ENCODE measurements around the gene BTG1. TPM values are rescaled to one million over a fixed set of nuclear protein-coding genes. Genes with fewer than 3 reads are reported as not detected.

The BTG1 gene
- total RNA-seq, result 539 TPM

- H3K27me3 ChIP-seq (ENCODE audit: insufficient read depth, low read length), result no peaks in the 10 kb centered on the region
- peak within 1 kb of the TSS; percentile 96 for H3K4me3 ChIP-seq (ENCODE audit: low read length)
- H3K9me3 ChIP-seq (ENCODE audit: low read depth, low read length), result no peaks in the 10 kb centered on the region
- peaks cover 26% of the 10 kb centered on the region for H3K4me1 ChIP-seq (ENCODE audit: insufficient read depth, low read length)
These were observed at the start of gene BTG1 for GRCh38 chr12:92145731-92146496. Gene BTG1 (minus strand): TSS chr12:92145846. CDS start chr12:92145535, 311 bp downstream.

GRCh38 chr12:92194561-92194960 is 48.9 kb upstream of the BTG1 start:
- Histone ChIP-seq H3K4me3 (ENCODE audit: low read length) (no peak overlapping the region), H3K9me3 (ENCODE audit: low read depth, low read length) (peaks cover 7% of the 10 kb centered on the region), H3K27me3 (ENCODE audit: insufficient read depth, low read length) (no peaks in the 10 kb centered on the region), H3K4me1 (ENCODE audit: insufficient read depth, low read length) (peaks cover 16% of the 10 kb centered on the region)

GRCh38 chr12:92193846-92194245 is 48.2 kb upstream of the BTG1 start:
- Histone ChIP-seq H3K9me3 (ENCODE audit: low read depth, low read length) (peaks cover 7% of the 10 kb centered on the region), H3K4me3 (ENCODE audit: low read length) (no peak overlapping the region), H3K4me1 (ENCODE audit: insufficient read depth, low read length) (peaks cover 16% of the 10 kb centered on the region), H3K27me3 (ENCODE audit: insufficient read depth, low read length) (no peaks in the 10 kb centered on the region)

GRCh38 chr12:92193063-92193462 is 47.4 kb upstream of the BTG1 start:
- H3K9me3 ChIP-seq (ENCODE audit: low read depth, low read length), result peaks cover 7% of the 10 kb centered on the region
- H3K4me3 ChIP-seq (ENCODE audit: low read length), result no peak overlapping the region
- H3K27me3 ChIP-seq (ENCODE audit: insufficient read depth, low read length), result no peaks in the 10 kb centered on the region
- H3K4me1 ChIP-seq (ENCODE audit: insufficient read depth, low read length), result peaks cover 16% of the 10 kb centered on the region

- Histone ChIP-seq H3K9me3 (ENCODE audit: low read depth, low read length) (peaks cover 7% of the 10 kb centered on the region), H3K4me1 (ENCODE audit: insufficient read depth, low read length) (peaks cover 16% of the 10 kb centered on the region), H3K4me3 (ENCODE audit: low read length) (no peak overlapping the region), H3K27me3 (ENCODE audit: insufficient read depth, low read length) (no peaks in the 10 kb centered on the region)
These were observed 46.7 kb upstream of the BTG1 start for GRCh38 chr12:92192360-92192759.

GRCh38 chr12:92191061-92191460 is 45.4 kb upstream of the BTG1 start:
- Histone ChIP-seq H3K4me1 (ENCODE audit: insufficient read depth, low read length) (peaks cover 23% of the 10 kb centered on the region), H3K9me3 (ENCODE audit: low read depth, low read length) (no peaks in the 10 kb centered on the region), H3K27me3 (ENCODE audit: insufficient read depth, low read length) (no peaks in the 10 kb centered on the region), H3K4me3 (ENCODE audit: low read length) (no peak overlapping the region)

- Histone ChIP-seq H3K9me3 (ENCODE audit: low read depth, low read length) (no peaks in the 10 kb centered on the region), H3K27me3 (ENCODE audit: insufficient read depth, low read length) (no peaks in the 10 kb centered on the region), H3K4me3 (ENCODE audit: low read length) (no peak overlapping the region), H3K4me1 (ENCODE audit: insufficient read depth, low read length) (peaks cover 33% of the 10 kb centered on the region)
These were observed 43.0 kb upstream of the BTG1 start for GRCh38 chr12:92188517-92189188.

GRCh38 chr12:92186038-92186470 is 40.4 kb upstream of the BTG1 start:
- Histone ChIP-seq H3K27me3 (ENCODE audit: insufficient read depth, low read length) (no peaks in the 10 kb centered on the region), H3K4me3 (ENCODE audit: low read length) (no peak overlapping the region), H3K9me3 (ENCODE audit: low read depth, low read length) (no peaks in the 10 kb centered on the region), H3K4me1 (ENCODE audit: insufficient read depth, low read length) (peaks cover 25% of the 10 kb centered on the region)

- no peaks in the 10 kb centered on the region for H3K27me3 ChIP-seq (ENCODE audit: insufficient read depth, low read length)
- no peak overlapping the region for H3K4me3 ChIP-seq (ENCODE audit: low read length)
- H3K4me1 ChIP-seq (ENCODE audit: insufficient read depth, low read length), result peaks cover 17% of the 10 kb centered on the region
- H3K9me3 ChIP-seq (ENCODE audit: low read depth, low read length), result no peaks in the 10 kb centered on the region
These were observed 39.4 kb upstream of the BTG1 start for GRCh38 chr12:92185052-92185451.

GRCh38 chr12:92183575-92183974 is 37.9 kb upstream of the BTG1 start:
- Histone ChIP-seq H3K4me1 (ENCODE audit: insufficient read depth, low read length) (peaks cover 17% of the 10 kb centered on the region), H3K9me3 (ENCODE audit: low read depth, low read length) (no peaks in the 10 kb centered on the region), H3K27me3 (ENCODE audit: insufficient read depth, low read length) (no peaks in the 10 kb centered on the region), H3K4me3 (ENCODE audit: low read length) (no peak overlapping the region)

GRCh38 chr12:92178340-92178739 is 32.7 kb upstream of the BTG1 start:
- H3K4me1 ChIP-seq (ENCODE audit: insufficient read depth, low read length), result no peaks in the 10 kb centered on the region
- no peaks in the 10 kb centered on the region for H3K27me3 ChIP-seq (ENCODE audit: insufficient read depth, low read length)
- H3K4me3 ChIP-seq (ENCODE audit: low read length), result no peak overlapping the region
- no peaks in the 10 kb centered on the region for H3K9me3 ChIP-seq (ENCODE audit: low read depth, low read length)

- Histone ChIP-seq H3K4me1 (ENCODE audit: insufficient read depth, low read length) (peaks cover 13% of the 10 kb centered on the region), H3K4me3 (ENCODE audit: low read length) (no peak overlapping the region), H3K9me3 (ENCODE audit: low read depth, low read length) (no peaks in the 10 kb centered on the region), H3K27me3 (ENCODE audit: insufficient read depth, low read length) (no peaks in the 10 kb centered on the region)
These were observed 31.0 kb upstream of the BTG1 start for GRCh38 chr12:92176646-92177045.

- no peaks in the 10 kb centered on the region for H3K9me3 ChIP-seq (ENCODE audit: low read depth, low read length)
- no peak overlapping the region for H3K4me3 ChIP-seq (ENCODE audit: low read length)
- H3K4me1 ChIP-seq (ENCODE audit: insufficient read depth, low read length), result peaks cover 14% of the 10 kb centered on the region
- no peaks in the 10 kb centered on the region for H3K27me3 ChIP-seq (ENCODE audit: insufficient read depth, low read length)
These were observed 30.3 kb upstream of the BTG1 start for GRCh38 chr12:92175961-92176360.

- H3K4me1 ChIP-seq (ENCODE audit: insufficient read depth, low read length), result peaks cover 14% of the 10 kb centered on the region
- no peaks in the 10 kb centered on the region for H3K9me3 ChIP-seq (ENCODE audit: low read depth, low read length)
These were observed 24.4 kb upstream of the BTG1 start for GRCh38 chr12:92170050-92170449.

GRCh38 chr12:92167075-92167474 is 21.4 kb upstream of the BTG1 start:
- H3K9me3 ChIP-seq (ENCODE audit: low read depth, low read length), result no peaks in the 10 kb centered on the region
- H3K27me3 ChIP-seq (ENCODE audit: insufficient read depth, low read length), result no peaks in the 10 kb centered on the region
- H3K4me3 ChIP-seq (ENCODE audit: low read length), result no peak overlapping the region
- peaks cover 9% of the 10 kb centered on the region for H3K4me1 ChIP-seq (ENCODE audit: insufficient read depth, low read length)

More at GRCh38 chr12:92170050-92170449, 24.4 kb upstream of the BTG1 start:
- Histone ChIP-seq H3K4me3 (ENCODE audit: low read length) (no peak overlapping the region), H3K27me3 (ENCODE audit: insufficient read depth, low read length) (no peaks in the 10 kb centered on the region)

All from mononuclear cell (primary cell).